ENCODE results near the gene AKAP12. TPM values are rescaled to one million over a fixed set of nuclear protein-coding genes. Genes with fewer than 3 reads are reported as not detected.
A peak's percentile ranks its signal among the peaks of the same experiment; 100 is the strongest.

The AKAP12 gene
- total RNA-seq, 1 donor from 2014 or later, result 40.8 TPM

- intact Hi-C loops (cut with DNase I), result no loop called here
- TF ChIP-seq CTCF (IDR thresholded peaks at IDR 0.05), result no peak
- Histone ChIP-seq H3K9me3 (no peaks in the 10 kb centered on the region), H3K27ac (no peak overlapping the region), H3K27me3 (no peaks in the 10 kb centered on the region), H3K36me3 (peaks cover 20% of the 10 kb centered on the region), H3K4me1 (peaks cover 5% of the 10 kb centered on the region), H3K4me3 (no peak overlapping the region)
- ATAC-seq (no peak), DNase-seq (no peak)
Measured at GRCh38 chr6:151372164-151372563, 132.4 kb downstream of the AKAP12 start.

- intact Hi-C loops (cut with DNase I), result no loop called here
- peaks cover 5% of the 10 kb centered on the region for H3K4me1 ChIP-seq
- peak; percentile 74 for ATAC-seq
Measured at GRCh38 chr6:151374036-151374683, 134.4 kb downstream of the AKAP12 start.

GRCh38 chr6:151375833-151376232, 136.1 kb downstream of the AKAP12 start:
- no peaks in the 10 kb centered on the region for H3K9me3 ChIP-seq
- no peak for TF ChIP-seq CTCF (IDR thresholded peaks at IDR 0.05)
- no peak overlapping the region for H3K4me3 ChIP-seq
- no peak overlapping the region for H3K27ac ChIP-seq
- H3K4me1 ChIP-seq, result peaks cover 13% of the 10 kb centered on the region
- DNase-seq (no peak), ATAC-seq (no peak)
- no peaks in the 10 kb centered on the region for H3K27me3 ChIP-seq
- H3K36me3 ChIP-seq, result peaks cover 16% of the 10 kb centered on the region
- intact Hi-C loops (cut with DNase I), result no loop called here

More at GRCh38 chr6:151374036-151374683, 134.4 kb downstream of the AKAP12 start:
- TF ChIP-seq CTCF (IDR thresholded peaks at IDR 0.05), result no peak
- H3K36me3 ChIP-seq, result peaks cover 20% of the 10 kb centered on the region
- H3K27ac ChIP-seq, result no peak overlapping the region
- no peaks in the 10 kb centered on the region for H3K27me3 ChIP-seq
- no peaks in the 10 kb centered on the region for H3K9me3 ChIP-seq
- DNase-seq, result no peak
- no peak overlapping the region for H3K4me3 ChIP-seq

- no peaks in the 10 kb centered on the region for H3K27me3 ChIP-seq
- intact Hi-C loops (cut with DNase I), result no loop called here
- DNase-seq, result no peak
- no peak for TF ChIP-seq CTCF (IDR thresholded peaks at IDR 0.05)
- H3K27ac ChIP-seq, result no peak overlapping the region
- peaks cover 10% of the 10 kb centered on the region for H3K36me3 ChIP-seq
- no peaks in the 10 kb centered on the region for H3K9me3 ChIP-seq
- H3K4me3 ChIP-seq, result no peak overlapping the region
- peaks cover 13% of the 10 kb centered on the region for H3K4me1 ChIP-seq
- no peak for ATAC-seq
Measured at GRCh38 chr6:151376440-151376839, 136.7 kb downstream of the AKAP12 start.

- Histone ChIP-seq H3K4me1 (peaks cover 13% of the 10 kb centered on the region), H3K36me3 (peaks cover 3% of the 10 kb centered on the region), H3K9me3 (no peaks in the 10 kb centered on the region), H3K27ac (no peak overlapping the region), H3K27me3 (no peaks in the 10 kb centered on the region), H3K4me3 (no peak overlapping the region)
- DNase-seq (no peak), ATAC-seq (no peak)
- intact Hi-C loops (cut with DNase I), result no loop called here
- no peak for TF ChIP-seq CTCF (IDR thresholded peaks at IDR 0.05)
Measured at GRCh38 chr6:151377095-151377494, 137.3 kb downstream of the AKAP12 start.
